ENCODE data around the gene CAMTA1. TPM values are rescaled to one million over a fixed set of nuclear protein-coding genes. Genes with fewer than 3 reads are reported as not detected.
"Not testable (repeated sequence)": the region's sequence is repeated elsewhere in the genome, so short reads cannot be mapped to it uniquely, and the experiment has no call there.

The CAMTA1 gene
- total RNA-seq, 4 donors from 2014 or later = 45.3 to 68.9 (median 62.0) TPM

DNA sequence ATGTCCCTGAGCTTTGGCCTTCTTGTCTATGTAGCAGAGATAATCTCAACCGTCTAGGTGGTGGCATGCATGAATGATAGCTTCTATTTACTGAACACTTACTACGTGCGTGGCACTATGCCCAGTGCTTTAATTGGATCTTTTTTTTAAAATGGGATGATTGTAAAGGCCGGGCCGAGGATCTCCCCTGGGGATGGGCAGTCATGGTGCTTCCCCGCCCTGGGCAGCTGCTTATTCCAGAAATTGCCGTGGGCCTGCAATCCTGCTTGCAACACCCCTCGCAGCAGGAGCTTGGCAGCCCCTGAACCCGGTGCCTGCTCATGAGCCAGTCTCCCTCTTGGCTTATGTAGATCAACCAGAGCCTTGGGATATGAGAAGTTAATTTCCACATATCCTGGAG lies 360.7 kb downstream of the CAMTA1 start:
- TF ChIP-seq, protein P1, sequence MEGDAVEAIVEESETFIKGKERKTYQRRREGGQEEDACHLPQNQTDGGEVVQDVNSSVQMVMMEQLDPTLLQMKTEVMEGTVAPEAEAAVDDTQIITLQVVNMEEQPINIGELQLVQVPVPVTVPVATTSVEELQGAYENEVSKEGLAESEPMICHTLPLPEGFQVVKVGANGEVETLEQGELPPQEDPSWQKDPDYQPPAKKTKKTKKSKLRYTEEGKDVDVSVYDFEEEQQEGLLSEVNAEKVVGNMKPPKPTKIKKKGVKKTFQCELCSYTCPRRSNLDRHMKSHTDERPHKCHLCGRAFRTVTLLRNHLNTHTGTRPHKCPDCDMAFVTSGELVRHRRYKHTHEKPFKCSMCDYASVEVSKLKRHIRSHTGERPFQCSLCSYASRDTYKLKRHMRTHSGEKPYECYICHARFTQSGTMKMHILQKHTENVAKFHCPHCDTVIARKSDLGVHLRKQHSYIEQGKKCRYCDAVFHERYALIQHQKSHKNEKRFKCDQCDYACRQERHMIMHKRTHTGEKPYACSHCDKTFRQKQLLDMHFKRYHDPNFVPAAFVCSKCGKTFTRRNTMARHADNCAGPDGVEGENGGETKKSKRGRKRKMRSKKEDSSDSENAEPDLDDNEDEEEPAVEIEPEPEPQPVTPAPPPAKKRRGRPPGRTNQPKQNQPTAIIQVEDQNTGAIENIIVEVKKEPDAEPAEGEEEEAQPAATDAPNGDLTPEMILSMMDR (IDR thresholded peaks at IDR 0.05) = no peak
- DNase-seq (ENCODE audit: low spot score) (no peak), ATAC-seq (ENCODE audit: low FRiP score) (no peak)

DNA sequence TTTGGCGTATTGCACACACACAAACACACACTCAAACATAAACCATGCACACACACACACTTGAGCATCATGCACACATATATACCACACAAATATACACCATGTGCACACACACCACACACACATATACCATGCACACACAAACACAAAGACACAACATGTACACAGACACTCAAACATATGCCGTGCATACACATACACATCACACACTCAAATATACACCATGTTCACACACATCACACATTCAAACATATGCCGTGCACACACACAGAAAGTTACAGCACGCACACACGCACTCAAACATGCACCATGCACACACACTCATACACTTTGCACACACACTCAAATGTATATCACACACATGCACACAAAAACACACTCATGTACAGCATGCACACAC lies 361.5 kb downstream of the CAMTA1 start:
- ATAC-seq (ENCODE audit: low FRiP score) = no peak
- TF ChIP-seq, protein P1 (IDR thresholded peaks at IDR 0.05) = no peak

DNA sequence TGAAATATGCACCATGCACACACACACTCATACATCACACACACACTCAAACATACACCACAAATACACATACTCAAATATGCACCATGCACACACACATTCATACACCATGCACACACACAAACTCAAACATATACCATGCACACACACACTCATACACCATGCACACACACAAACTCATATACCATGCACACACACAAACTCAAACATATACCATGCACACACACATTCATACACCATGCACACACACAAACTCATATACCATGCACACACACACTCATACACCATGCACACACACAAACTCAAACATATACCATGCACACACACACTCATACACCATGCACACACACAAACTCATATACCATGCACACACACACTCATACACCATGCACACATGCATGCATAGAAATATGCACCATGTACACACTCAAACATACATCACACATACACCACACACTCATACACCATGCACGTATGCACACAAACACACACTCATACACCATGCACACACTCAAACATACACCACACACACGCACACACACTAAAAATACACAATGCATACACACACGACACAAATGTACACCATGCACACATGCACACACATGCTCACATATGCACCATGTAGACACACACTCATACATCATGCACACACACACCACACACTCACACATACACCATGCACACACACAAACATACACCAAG lies 362.5 kb downstream of the CAMTA1 start:
- ATAC-seq (ENCODE audit: low FRiP score); DNase-seq (ENCODE audit: low spot score): not testable (repeated sequence)

More for the DNA sequence above, 361.5 kb downstream of the CAMTA1 start:
- no peak for DNase-seq (ENCODE audit: low spot score)

DNA sequence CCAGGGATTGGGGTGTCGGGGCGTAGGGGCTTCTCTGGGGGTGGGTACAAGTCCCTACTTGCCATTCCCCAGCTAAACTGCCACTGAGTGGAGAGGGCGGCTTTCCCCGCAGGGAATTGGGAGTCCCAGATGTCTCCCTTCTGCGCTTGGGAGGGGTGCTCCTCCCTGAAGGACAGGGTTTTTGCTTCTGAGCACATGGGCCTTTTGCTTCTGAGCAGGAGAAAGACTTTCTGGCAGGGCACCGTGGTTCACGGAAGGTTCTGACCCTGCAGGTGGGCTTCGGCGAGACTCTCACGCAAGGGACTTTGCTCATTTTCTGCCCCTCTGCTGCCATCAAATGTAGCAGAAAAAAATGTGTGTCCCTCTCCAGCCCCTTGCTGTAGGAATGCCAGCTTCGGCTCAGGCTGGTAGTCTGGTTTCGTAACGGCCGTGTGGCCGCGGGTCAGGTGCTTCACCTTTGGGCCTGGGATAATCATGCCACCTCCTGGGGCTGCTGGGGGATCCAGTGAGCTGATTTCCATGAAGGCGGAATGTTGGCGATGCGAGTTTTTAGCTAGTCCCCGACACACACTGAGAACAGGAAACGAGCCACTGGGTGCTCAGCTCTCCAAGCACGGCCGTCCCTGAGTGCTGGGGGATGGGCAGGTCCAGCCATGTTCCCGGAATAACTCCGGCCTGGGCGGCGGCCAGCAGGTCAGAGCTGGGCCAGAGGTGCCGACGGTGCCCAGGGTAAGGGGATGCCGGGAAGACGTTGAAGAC lies 364.0 kb downstream of the CAMTA1 start:
- TF ChIP-seq, protein P1 (IDR thresholded peaks at IDR 0.05) = no peak
- ATAC-seq (ENCODE audit: low FRiP score) (no peak), DNase-seq (ENCODE audit: low spot score) (no peak)

DNA sequence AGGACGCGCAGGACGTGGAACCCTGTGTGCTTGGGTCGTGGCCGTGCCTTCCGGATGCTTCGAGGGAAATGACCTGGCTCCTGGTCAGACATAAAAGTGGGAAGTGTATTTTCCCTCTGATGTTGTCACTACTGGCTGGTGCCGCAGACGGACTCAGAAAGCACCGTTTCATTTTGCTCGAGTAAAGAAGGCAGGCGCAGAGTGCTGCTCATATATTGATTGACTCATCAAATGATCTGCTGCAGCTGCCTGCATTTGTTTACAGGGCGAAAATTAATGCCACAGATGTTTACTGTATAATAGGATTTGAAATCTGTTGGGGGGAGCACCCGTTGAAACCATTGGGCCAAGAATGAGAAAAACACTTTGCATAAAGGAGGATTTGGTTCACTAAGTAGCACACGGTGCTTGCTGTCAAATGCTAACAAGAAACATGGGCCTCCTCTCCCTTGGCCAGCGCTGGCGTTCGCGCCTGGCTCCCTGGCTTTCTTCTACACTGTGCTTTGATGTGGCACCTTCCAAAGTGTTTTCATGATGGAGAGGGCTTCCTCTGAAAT lies 365.5 kb downstream of the CAMTA1 start:
- TF ChIP-seq, protein P1 (IDR thresholded peaks at IDR 0.05) = no peak
- no peak for ATAC-seq (ENCODE audit: low FRiP score)

DNA sequence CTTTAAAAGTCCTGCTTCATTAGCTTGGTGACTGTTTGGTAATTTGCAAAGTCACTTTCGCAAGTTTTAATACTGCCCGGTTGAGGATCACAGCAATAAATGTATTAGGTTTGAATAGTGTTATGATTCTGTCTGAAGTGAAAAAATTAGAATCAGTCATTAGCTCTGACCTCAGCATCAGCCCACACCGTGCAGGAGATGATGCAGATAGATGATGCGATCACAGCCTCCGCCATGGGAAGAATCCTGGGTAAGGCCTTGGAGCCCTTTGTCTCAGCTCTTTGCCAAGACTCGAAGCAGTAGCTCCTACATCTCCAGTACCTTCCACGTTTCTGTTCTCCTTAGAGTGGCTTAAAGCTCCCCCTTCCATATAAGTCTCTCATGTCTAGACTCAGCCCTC lies 366.7 kb downstream of the CAMTA1 start:
- ATAC-seq (ENCODE audit: low FRiP score) (no peak), DNase-seq (ENCODE audit: low spot score) (no peak)
- TF ChIP-seq, protein P1 (IDR thresholded peaks at IDR 0.05) = no peak

More for the DNA sequence above, 365.5 kb downstream of the CAMTA1 start:
- no peak for DNase-seq (ENCODE audit: low spot score)

DNA sequence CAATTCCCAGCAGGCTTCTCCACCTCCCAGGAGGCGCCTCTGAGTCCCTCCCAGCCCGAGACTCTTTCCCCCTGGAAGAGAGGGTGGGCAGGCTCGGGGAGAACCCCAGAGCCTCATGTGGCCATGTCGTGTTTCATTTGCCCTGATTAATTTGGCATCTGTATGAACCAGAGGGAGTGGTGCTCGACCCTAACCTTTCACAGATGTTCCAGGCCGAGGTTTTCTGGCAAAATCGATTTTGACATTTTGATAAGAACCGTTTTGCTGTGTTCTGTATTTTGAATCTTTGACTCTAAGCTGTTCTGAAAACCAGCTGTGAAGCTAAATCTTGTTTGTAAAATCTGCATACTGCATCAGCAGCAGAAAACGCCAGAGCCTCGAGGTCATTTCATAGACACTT lies 367.4 kb downstream of the CAMTA1 start:
- no peak for DNase-seq (ENCODE audit: low spot score)
- TF ChIP-seq, protein P1 (IDR thresholded peaks at IDR 0.05) = no peak
- ATAC-seq (ENCODE audit: low FRiP score) = no peak

Measured in omental fat pad (tissue), 4 donors.